T-helper 2 cell treated with Interferon-gamma antibody and Interleukin-4, amounts not matched to agents 5 μg/mL and 100 μg/mL, for 36 hours (primary cell): ENCODE data around the gene DCDC1.

Source experiments
- DNase-seq: peaks from one replicate; pipeline ENCODE4 v3.0.0; 2021; ENCODE audit warnings: low spot score
- H3K27ac Mint-ChIP-seq: one replicate; pipeline ENCODE4 v1.8.0; 2021; ENCODE audit warnings: mild to moderate bottlenecking, mixed read lengths
- H3K27me3 Mint-ChIP-seq: one replicate; pipeline ENCODE4 v1.8.0; 2021; ENCODE audit warnings: low read depth, mixed read lengths
- H3K36me3 Mint-ChIP-seq: one replicate; pipeline ENCODE4 v1.8.0; 2021; ENCODE audit warnings: low read depth, mixed read lengths
- H3K4me1 Mint-ChIP-seq: one replicate; pipeline ENCODE4 v1.8.0; 2021; ENCODE audit warnings: low read depth, mixed read lengths
- H3K4me3 Mint-ChIP-seq: one replicate; pipeline ENCODE4 v1.8.0; 2022; ENCODE audit warnings: mild to moderate bottlenecking, moderate library complexity, mixed read lengths
- H3K9me3 Mint-ChIP-seq: one replicate; pipeline ENCODE4 v1.8.0; 2021; ENCODE audit warnings: mixed read lengths

The DCDC1 gene

DNA sequence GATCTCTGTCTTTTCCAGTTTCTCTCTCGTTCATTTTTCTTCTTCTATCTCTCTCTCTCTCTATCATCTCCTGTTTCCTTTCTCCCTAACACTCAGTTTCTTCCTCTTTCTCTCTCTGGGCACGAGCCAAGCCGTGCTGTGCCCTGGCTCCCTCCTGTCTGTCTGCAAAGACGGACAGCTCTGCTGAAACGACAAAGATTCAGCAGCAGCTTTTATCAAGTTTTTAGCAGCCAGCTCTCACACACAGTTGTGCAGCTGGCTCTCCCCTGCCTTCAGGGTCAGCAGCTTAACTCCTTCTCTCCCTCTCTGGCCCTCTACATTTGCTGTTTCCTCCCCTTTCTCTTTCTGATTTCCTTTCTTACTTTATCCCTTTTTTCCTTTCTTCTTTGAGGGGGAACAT lies 431.4 kb downstream of the DCDC1 start:
- Mint-ChIP-seq H3K36me3 (no peaks in the 10 kb centered on the region), H3K27me3 (no peaks in the 10 kb centered on the region), H3K27ac (no peak overlapping the region), H3K9me3 (peaks cover 9% of the 10 kb centered on the region), H3K4me3 (no peak overlapping the region), H3K4me1 (no peaks in the 10 kb centered on the region)
- DNase-seq: no peak

DNA sequence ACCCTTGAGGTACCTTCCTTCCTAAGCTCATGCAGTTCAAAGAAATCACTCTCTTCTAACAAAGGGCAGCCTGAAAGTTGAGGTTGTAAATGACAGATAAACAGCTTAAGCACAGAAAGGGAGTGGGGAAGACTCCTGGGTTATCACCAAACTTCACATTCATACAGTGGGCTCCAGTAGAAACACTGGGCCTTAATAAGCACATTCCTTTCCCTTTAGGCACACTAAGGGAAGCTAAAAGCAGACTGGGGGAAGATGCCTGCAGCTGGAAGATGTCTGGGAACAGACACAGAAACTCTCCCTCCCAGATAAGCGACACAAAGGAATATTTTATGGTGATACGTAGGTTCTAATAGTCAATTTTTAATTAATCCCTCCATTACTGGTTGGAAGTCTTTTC lies 433.0 kb downstream of the DCDC1 start:
- Mint-ChIP-seq H3K27ac (no peak overlapping the region), H3K4me3 (no peak overlapping the region), H3K36me3 (no peaks in the 10 kb centered on the region), H3K27me3 (no peaks in the 10 kb centered on the region), H3K9me3 (peaks cover 4% of the 10 kb centered on the region), H3K4me1 (no peaks in the 10 kb centered on the region)
- no peak for DNase-seq

DNA sequence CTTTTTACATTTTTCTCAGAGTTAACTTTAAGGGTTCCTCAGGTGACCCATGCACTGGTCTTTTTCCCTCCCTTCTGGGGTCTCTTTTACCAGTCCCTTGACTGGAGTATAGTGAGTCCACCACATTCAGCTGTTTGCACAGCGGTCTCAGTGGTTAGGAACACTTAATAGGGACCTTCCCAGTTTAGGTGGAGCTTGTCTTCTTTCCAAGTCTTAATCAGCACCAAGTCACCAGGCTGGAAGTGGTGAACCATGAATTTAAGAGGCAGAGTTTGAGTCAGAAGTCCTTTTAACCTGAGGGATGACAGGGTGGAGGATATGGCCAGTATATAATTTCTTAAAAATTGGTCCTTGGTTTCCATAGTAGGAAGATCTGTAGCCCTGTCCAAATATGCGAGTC lies 433.7 kb downstream of the DCDC1 start:
- DNase-seq: no peak
- Mint-ChIP-seq H3K4me3 (no peak overlapping the region), H3K9me3 (no peaks in the 10 kb centered on the region), H3K27me3 (no peaks in the 10 kb centered on the region), H3K36me3 (no peaks in the 10 kb centered on the region), H3K4me1 (no peaks in the 10 kb centered on the region), H3K27ac (no peak overlapping the region)

DNA sequence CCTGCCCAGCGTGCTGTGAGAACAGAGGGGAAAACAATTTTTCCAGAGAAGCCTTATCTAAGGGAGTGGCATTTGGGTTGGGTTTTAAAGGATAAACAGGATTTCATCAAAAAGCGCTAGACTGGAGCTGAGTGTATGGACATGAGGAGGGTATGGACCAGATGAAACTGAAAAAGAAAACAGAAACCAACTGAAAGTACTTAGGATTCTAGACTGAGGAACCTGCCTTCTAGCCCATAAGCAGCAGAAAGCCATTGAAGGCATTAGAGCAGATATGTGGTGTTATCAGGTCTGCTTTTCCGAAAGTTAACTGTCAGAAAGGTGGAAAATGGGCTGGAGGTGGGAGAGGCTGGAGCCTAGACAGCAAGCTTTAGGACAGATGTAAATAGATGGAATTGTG lies 443.4 kb downstream of the DCDC1 start:
- Mint-ChIP-seq H3K27ac (no peak overlapping the region), H3K36me3 (no peaks in the 10 kb centered on the region), H3K4me3 (no peak overlapping the region), H3K9me3 (no peaks in the 10 kb centered on the region), H3K27me3 (no peaks in the 10 kb centered on the region), H3K4me1 (no peaks in the 10 kb centered on the region)
- no peak for DNase-seq

DNA sequence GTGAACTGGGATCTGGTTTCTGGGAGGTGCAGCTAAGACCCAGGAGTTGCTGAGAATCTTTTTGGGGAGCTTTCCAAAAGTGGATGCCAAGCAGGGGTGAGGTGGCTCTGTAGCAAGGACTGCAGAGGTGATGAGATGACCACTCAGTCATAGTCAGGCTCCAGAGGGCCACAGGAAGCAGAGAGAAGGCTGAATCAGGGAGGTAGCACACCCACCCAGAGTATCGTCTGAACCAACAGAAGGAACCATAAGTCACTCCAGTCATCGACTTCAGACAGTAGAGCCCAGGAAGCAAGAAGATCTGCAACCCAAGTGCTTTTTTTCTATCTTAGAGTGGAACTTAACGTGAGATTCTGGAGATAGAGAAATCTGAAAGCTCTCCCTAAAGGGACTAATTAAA lies 447.7 kb downstream of the DCDC1 start:
- no peaks in the 10 kb centered on the region for H3K9me3 Mint-ChIP-seq
- H3K27ac Mint-ChIP-seq: no peak overlapping the region
- no peaks in the 10 kb centered on the region for H3K27me3 Mint-ChIP-seq
- no peak for DNase-seq
- no peaks in the 10 kb centered on the region for H3K4me1 Mint-ChIP-seq
- no peak overlapping the region for H3K4me3 Mint-ChIP-seq
- no peaks in the 10 kb centered on the region for H3K36me3 Mint-ChIP-seq

DNA sequence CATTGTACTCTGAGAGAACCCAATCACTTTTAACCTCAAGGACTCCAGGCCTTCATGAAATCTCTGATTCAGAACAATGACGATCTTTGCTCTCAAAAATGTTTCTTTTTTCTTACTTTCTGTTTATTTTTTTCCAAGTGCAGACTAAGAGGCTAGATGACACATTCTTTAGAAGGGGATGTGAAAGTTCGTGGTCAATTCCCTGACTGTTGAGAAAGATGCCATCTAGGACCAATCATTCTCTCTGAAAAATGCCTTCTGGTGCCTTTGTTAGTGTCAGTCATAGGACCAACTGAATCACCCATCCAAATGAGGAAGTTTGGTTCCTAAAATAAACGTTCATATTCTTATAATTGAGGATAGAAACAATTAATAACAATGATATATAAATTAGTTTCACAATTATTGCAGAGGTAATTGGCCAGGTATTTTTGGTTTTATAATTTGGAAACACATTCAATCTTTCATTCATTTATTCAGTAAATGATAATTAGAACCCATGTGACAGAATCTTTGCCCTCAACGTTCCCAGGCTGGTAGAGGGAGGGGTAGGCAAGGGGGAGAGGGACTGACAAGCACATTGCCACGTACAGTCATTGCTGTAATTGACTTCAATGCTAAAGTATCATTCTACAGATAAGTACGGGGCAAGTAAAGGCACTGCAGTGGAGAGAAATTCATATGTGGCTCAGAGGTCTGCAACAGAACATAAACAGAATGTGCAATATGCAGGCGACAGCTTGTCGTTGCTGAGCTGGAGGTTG lies 450.0 kb downstream of the DCDC1 start:
- no peak for DNase-seq
- no peak overlapping the region for H3K27ac Mint-ChIP-seq
- H3K4me3 Mint-ChIP-seq: no peak overlapping the region
- no peaks in the 10 kb centered on the region for H3K4me1 Mint-ChIP-seq
- H3K36me3 Mint-ChIP-seq: no peaks in the 10 kb centered on the region
- H3K9me3 Mint-ChIP-seq: no peaks in the 10 kb centered on the region
- H3K27me3 Mint-ChIP-seq: no peaks in the 10 kb centered on the region

DNA sequence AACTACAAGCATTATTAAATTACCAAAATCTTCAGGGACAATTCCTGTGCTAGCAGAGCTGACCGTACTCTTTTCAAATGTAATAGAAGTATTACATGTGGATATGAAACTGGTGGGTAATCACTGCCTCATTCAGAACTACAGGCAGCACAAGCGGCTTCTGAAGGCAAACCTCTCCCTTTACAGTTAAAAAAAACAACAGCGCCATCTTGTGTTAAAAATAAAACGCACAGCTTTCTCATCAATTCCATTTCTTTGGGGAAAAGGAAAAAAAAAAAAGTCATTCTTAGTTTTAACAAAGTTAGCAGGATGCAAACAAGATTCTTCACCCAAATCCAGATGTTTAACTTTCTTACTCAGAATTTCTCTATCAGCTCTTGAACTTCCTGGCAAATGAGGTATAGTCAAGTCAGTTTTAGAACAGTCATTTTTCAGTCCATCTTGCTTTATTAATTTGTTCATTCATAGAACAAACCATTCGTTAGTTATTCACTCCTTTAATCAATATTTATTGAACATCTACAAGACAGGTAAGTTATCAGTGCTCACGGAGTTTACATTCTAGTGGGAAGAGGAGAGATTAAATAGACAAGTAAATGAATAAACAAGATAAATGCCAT lies 451.6 kb downstream of the DCDC1 start:
- Mint-ChIP-seq H3K36me3 (no peaks in the 10 kb centered on the region), H3K27ac (no peak overlapping the region), H3K27me3 (no peaks in the 10 kb centered on the region), H3K9me3 (no peaks in the 10 kb centered on the region), H3K4me3 (no peak overlapping the region), H3K4me1 (no peaks in the 10 kb centered on the region)
- DNase-seq: no peak

DNA sequence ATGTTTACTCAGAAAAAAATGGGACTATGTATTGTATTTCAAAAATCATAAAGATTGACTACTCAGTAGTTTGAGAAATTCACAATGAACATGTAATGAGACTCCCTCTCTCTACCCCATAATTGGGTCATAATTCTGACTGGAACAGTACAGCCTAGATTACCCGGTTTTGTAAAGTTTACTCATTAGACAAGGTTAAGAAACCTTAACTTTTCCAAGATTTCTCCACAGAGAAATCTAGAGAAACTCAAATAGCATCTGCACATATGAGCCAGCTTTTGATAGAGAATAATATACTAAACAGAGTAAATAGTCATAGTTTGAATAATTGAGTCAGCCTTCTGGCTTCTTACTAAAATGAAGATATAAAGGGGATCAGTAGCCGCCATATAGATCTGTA lies 452.3 kb downstream of the DCDC1 start:
- Mint-ChIP-seq H3K9me3 (no peaks in the 10 kb centered on the region), H3K4me1 (no peaks in the 10 kb centered on the region), H3K27ac (no peak overlapping the region), H3K4me3 (no peak overlapping the region), H3K27me3 (no peaks in the 10 kb centered on the region), H3K36me3 (no peaks in the 10 kb centered on the region)
- no peak for DNase-seq

DNA sequence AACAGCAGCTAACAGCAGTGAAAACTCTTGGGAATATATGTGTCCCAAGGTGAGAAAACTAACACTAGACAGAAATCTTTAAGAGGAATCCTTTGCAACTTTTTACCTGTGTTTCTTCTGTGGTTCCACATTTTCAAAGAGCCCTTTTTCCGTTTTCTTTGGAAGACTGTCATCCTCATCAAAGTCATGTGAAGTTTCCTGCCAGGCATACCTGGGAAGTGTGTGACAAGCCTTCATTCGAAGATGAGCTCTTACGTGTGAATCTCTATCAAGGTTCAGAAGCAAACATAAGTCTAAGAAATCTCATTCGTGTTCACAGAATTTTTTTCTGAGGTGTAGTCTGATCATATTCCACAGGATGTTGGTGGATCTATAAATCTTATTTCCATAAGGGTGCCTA lies 452.8 kb downstream of the DCDC1 start:
- no peaks in the 10 kb centered on the region for H3K9me3 Mint-ChIP-seq

DNA sequence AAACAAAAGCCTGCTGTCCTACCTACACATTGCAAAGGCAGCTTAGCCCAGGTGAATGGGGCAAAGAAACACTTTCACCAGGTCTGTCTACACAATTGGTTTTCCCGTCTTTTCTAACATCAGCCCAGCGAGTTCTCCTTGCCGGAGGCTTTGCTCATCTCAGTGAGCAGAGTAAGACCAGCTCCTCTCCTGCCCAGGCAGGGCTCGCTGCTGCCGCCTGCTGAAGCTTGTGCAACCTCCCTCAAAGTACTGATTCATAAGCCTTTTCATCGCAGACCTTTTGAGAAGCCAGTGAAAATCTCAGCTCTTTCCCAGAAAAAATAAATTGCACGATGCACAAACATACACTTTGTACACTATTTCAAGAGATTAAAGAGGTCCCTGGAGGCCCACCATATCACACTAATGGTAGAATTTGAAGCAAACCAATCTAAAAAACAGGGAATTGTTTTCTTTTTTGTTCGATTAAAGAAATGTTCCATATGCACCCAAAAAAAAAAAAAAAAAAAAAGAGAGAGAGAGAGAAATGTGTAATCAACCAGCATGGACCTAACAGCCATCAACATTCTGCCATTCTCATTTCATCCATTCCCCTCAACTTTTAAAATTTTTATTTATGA lies 455.3 kb downstream of the DCDC1 start:
- Mint-ChIP-seq H3K4me3 (no peak overlapping the region), H3K27ac (no peak overlapping the region), H3K36me3 (no peaks in the 10 kb centered on the region), H3K4me1 (no peaks in the 10 kb centered on the region), H3K27me3 (no peaks in the 10 kb centered on the region), H3K9me3 (no peaks in the 10 kb centered on the region)
- DNase-seq: no peak

More for the DNA sequence above, 452.8 kb downstream of the DCDC1 start:
- Mint-ChIP-seq H3K4me1 (no peaks in the 10 kb centered on the region), H3K27me3 (no peaks in the 10 kb centered on the region), H3K4me3 (no peak overlapping the region), H3K27ac (no peak overlapping the region), H3K36me3 (no peaks in the 10 kb centered on the region)
- DNase-seq: no peak

DNA sequence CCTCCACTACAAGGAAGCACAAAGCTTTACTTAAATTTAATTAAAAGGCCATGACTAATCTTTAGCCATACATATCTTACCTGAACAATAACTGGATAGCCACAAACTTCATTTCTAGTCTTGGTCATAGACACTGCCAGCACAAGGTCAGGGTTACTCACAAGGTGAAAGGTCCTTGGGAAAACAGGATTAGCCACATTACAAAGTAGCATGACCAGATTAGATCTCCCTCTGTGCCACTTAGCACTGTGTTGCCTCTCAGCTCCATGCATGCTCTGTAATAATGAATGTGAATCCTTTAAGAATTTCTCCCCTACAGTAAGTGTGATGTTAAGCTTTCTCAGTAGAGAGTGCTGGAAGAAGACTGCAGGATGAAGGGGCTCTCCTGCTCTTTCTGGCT lies 458.3 kb downstream of the DCDC1 start:
- H3K4me3 Mint-ChIP-seq: no peak overlapping the region
- no peak overlapping the region for H3K27ac Mint-ChIP-seq
- H3K4me1 Mint-ChIP-seq: no peaks in the 10 kb centered on the region
- no peaks in the 10 kb centered on the region for H3K27me3 Mint-ChIP-seq
- DNase-seq: no peak
- no peaks in the 10 kb centered on the region for H3K9me3 Mint-ChIP-seq
- no peaks in the 10 kb centered on the region for H3K36me3 Mint-ChIP-seq

DNA sequence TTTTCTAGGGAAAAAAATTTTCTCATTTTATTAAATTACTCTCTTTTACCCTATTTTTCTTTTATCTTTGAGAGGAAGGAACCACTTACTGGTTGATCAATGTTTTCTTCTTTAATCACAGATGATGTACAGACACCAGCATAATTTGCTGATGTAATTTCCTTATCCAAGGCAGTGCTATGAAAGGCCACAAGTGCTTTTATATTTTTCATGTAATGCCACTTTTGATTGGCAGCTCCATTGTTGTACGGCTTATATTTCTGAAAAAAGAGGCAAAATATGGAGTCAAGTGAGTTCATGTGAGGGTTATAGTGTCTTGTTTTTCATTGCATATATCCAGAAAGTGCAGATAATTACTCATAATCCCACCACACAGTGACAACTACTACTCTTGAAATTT lies 460.7 kb downstream of the DCDC1 start:
- H3K4me1 Mint-ChIP-seq: no peaks in the 10 kb centered on the region
- no peaks in the 10 kb centered on the region for H3K27me3 Mint-ChIP-seq
- H3K27ac Mint-ChIP-seq: no peak overlapping the region
- no peak overlapping the region for H3K4me3 Mint-ChIP-seq
- H3K36me3 Mint-ChIP-seq: no peaks in the 10 kb centered on the region
- no peak for DNase-seq
- H3K9me3 Mint-ChIP-seq: no peaks in the 10 kb centered on the region

DNA sequence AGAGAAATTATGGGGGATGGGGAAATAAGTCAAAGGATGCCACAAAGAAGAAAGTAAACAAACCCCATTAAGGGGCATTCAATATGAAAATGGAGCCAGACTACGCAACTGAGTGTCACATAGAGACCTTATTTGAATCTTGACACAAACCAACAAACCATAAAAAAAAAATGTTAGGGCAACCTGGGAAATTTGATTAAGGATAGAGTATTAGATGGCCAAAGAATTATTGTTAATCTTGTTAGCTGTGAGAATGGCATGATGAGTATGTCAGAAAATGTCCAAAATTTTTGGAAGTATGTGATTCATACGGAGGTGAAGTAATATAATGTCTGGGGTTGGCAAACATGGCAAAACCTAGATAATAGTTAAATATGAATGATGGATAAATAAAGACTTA lies 461.3 kb downstream of the DCDC1 start:
- Mint-ChIP-seq H3K27ac (no peak overlapping the region), H3K27me3 (no peaks in the 10 kb centered on the region), H3K4me1 (no peaks in the 10 kb centered on the region), H3K9me3 (no peaks in the 10 kb centered on the region), H3K4me3 (no peak overlapping the region), H3K36me3 (no peaks in the 10 kb centered on the region)
- DNase-seq: no peak

DNA sequence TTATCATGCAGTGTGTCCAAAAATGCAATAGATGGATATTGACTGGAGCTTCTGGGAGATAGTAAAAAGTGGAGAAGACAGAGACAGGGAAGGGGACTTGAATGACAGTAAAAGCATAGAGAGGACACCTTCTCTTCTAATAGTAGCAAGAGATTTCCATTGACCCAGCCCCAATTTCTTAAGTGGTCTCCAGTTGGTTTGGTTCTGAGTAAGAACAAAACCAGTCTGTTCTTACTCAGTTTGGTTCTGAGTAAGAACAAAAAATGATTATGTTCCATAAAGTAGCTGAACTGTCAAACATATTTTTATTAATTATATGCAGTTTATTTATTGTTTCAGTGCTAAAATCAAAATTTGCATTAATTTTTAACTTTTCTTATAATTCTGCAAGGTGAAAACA lies 466.6 kb downstream of the DCDC1 start:
- H3K4me3 Mint-ChIP-seq: no peak overlapping the region
- H3K27ac Mint-ChIP-seq: no peak overlapping the region
- no peaks in the 10 kb centered on the region for H3K27me3 Mint-ChIP-seq
- no peaks in the 10 kb centered on the region for H3K9me3 Mint-ChIP-seq
- no peak for DNase-seq
- no peaks in the 10 kb centered on the region for H3K4me1 Mint-ChIP-seq
- H3K36me3 Mint-ChIP-seq: no peaks in the 10 kb centered on the region
